Hepatocyte (in vitro differentiated cells): ENCODE results near the gene ISCU.

Source experiments
- EZH2 ChIP-seq: fragments of 200-600 bp; sonication (generic); IDR thresholded peaks from 2 replicates; pipeline ENCODE4 v1.6.1; 2016; ENCODE audit warnings: antibody characterized with exemption, mild to moderate bottlenecking, borderline replicate concordance
- TF ChIP-seq, protein P1 (sequence below): fragments of 200-600 bp; sonication (generic); IDR thresholded peaks from 2 replicates; pipeline ENCODE4 v1.5.1; 2016; ENCODE audit warnings: antibody characterized with exemption, mild to moderate bottlenecking; ENCODE audit not compliant: poor library complexity

DNA sequence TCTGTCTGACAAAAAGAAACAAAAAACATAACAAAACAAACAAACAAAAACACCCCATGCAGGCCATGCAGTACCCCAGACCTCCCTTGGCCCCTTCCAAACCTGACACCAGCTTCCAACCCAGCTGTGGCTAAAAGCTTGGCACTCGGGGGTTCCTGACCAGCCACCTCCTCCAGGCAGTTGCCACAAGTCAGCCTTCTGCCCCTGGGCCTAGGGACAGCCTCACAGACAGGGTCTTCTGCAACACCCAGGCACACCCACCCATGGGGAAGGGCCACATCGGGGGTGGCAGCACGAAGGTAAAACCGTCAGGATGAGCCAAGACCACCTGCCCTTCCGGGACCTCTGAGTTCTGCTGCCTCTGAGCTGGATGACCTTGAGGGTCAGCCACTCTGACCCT, 46.2 kb downstream of the ISCU start:
- TF ChIP-seq, protein P1, sequence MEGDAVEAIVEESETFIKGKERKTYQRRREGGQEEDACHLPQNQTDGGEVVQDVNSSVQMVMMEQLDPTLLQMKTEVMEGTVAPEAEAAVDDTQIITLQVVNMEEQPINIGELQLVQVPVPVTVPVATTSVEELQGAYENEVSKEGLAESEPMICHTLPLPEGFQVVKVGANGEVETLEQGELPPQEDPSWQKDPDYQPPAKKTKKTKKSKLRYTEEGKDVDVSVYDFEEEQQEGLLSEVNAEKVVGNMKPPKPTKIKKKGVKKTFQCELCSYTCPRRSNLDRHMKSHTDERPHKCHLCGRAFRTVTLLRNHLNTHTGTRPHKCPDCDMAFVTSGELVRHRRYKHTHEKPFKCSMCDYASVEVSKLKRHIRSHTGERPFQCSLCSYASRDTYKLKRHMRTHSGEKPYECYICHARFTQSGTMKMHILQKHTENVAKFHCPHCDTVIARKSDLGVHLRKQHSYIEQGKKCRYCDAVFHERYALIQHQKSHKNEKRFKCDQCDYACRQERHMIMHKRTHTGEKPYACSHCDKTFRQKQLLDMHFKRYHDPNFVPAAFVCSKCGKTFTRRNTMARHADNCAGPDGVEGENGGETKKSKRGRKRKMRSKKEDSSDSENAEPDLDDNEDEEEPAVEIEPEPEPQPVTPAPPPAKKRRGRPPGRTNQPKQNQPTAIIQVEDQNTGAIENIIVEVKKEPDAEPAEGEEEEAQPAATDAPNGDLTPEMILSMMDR, result no peak
- no peak for TF ChIP-seq EZH2
